Lower leg skin (tissue), 3 donors: ENCODE measurements around the gene EFHC1.

Source experiments
- POLR2A ChIP-seq, 2 donors: fragments of 450-650 bp; IDR thresholded peaks; one replicate each; pipeline ENCODE4 v1.6.1; 2016 to 2017; ENCODE audit warnings: antibody characterized with exemption in 2 of 2, mild to moderate bottlenecking in 1 of 2, moderate library complexity in 1 of 2
- TF ChIP-seq, protein P1 (sequence below), 3 donors: fragments of 450-650 bp; IDR thresholded peaks; one replicate each; pipeline ENCODE4 v1.5.1; 2016; ENCODE audit warnings: antibody characterized with exemption in 3 of 3, mild to moderate bottlenecking in 3 of 3, moderate library complexity in 2 of 3

DNA sequence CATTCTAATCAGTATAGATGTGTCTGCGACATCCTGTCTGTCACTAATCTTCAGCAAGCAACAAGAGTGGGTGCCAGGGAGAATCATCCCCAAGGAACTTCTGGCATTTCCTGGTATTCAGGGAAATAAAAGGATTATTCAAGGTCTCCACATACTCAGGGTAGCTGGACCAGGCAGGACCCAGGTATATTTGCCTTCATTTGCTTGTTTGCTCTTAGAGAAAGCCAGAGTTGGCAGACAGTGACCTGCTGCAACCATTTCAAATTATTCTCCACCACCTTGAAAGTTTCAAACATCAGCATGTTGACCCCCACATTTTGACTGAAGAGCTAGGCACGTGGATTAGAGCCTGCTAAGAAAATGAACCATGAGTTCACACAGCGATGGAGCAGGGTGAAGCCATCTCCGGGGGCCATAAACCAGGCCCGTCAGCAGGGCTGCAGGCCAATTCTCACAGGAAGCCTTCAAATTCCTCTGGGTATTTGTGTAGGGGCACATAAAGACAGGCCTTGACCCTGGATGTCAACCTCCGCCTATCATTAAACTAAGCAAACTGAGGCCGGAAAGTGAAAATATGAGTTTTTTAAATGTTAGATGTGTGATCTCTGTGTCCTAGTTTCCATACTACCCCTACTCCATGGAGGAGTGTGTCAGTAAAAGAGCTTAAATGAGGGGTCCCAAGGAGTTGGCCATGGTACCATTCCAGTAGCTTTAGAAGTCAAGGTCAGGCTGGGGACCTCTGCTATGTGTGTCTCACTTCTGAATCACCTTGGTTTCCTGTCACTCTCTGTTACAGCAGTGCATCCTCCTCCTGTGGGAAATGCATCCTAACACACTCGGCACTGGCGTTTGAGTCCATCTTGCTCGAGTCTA lies 123.8 kb downstream of the EFHC1 start:
- TF ChIP-seq, protein P1, sequence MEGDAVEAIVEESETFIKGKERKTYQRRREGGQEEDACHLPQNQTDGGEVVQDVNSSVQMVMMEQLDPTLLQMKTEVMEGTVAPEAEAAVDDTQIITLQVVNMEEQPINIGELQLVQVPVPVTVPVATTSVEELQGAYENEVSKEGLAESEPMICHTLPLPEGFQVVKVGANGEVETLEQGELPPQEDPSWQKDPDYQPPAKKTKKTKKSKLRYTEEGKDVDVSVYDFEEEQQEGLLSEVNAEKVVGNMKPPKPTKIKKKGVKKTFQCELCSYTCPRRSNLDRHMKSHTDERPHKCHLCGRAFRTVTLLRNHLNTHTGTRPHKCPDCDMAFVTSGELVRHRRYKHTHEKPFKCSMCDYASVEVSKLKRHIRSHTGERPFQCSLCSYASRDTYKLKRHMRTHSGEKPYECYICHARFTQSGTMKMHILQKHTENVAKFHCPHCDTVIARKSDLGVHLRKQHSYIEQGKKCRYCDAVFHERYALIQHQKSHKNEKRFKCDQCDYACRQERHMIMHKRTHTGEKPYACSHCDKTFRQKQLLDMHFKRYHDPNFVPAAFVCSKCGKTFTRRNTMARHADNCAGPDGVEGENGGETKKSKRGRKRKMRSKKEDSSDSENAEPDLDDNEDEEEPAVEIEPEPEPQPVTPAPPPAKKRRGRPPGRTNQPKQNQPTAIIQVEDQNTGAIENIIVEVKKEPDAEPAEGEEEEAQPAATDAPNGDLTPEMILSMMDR (IDR thresholded peaks at IDR 0.05), result no peak
- TF ChIP-seq POLR2A (IDR thresholded peaks at IDR 0.05), result no peak
